Head of caudate nucleus (tissue), 42 donors: Measurements from ENCODE around the gene STAG1.
"Not testable (repeated sequence)": the region's sequence is repeated elsewhere in the genome, so short reads cannot be mapped to it uniquely, and the experiment has no call there.

Source experiments
- DNase-seq, 42 donors: peaks; one replicate each; pipeline versions ENCODE4 v3.0.0 to v3.0.0-alpha.2; 2020 to 2021; ENCODE audit warnings: mixed read lengths in 7 of 42
- intact Hi-C: fragments of 100-400 bp; cut with DNase I; formaldehyde crosslinking; loops from one replicate; pipeline ENCODE4 v1.15.0; 2022

Gene STAG1

GRCh38 chr3:136490646-136491405 lies 261.4 kb downstream of the STAG1 start:
- intact Hi-C loops: no loop called here
- no peak for DNase-seq

DNA sequence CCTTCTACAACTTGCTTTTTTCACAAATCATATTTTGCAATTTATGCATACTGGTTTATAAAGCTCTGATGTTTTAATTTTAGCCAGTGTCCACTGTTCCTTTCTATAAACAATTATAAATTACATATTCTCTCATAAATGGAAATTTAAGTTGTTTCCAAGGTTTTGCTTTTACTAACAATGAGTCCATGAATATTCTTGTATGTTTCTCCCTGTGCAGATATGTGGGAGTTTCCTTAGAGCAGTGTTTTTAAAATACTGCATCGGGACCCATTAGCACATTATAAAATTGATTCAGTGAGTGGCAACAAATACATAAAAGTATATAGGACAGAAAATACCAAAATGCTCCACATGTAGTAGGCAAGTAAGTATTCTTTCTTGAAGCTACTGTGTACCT lies 266.4 kb downstream of the STAG1 start:
- intact Hi-C loops: no loop called here
- DNase-seq: no peak

- intact Hi-C loops: no loop called here
- no peak for DNase-seq
Measured at GRCh38 chr3:136476280-136476679, 275.9 kb downstream of the STAG1 start.

DNA sequence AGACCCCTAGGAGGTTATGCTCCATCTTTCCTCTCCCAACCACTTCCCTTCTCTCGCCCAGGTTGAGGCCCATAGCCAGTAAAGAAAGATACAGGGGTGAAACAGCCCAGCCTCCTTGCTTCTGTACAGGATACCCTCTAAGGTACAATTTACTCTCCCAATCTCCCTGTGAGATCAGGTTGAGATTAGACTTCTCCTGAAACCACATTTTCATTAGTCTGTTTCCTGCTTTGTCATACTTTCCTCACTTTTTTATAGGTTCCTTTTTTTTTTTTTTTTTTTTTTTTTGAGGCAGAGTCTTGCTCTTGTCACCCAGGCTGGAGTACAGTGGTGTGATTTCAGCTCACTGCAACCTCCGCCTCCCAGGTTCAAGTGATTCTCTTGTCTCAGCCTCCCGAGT lies 277.3 kb downstream of the STAG1 start:
- intact Hi-C loops, DNase-seq: not testable (repeated sequence)

DNA sequence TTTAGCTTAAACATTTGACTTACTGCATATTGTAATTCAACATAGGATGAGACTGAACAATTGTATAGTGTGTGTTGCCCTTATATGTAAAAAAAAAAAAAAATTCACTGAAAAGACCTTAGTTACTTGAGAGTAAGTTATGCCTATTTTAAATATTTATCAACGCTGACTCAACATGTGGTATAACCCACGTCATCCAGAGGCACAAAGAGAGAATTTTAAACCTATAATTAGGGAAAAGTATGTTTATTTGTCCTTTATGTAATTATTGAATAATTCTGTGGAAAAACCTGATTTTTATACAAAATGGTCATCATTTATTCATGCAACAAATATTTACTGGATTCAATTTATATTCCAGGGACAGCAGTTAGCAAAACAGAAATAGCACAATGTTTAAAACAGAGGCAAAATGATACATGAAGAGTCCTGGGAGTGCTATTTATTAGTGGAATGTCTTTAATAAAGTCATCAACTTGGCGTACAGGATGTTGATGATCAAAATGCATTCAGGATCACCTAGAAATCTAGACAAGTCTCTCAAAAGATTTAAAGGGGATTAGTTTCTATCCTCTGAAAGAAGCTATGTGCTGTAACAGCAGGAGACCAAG lies 278.4 kb downstream of the STAG1 start:
- DNase-seq: no peak
- intact Hi-C loops: no loop called here

GRCh38 chr3:136465296-136465695 lies 286.9 kb downstream of the STAG1 start:
- intact Hi-C loops: no loop called here
- no peak for DNase-seq

DNA sequence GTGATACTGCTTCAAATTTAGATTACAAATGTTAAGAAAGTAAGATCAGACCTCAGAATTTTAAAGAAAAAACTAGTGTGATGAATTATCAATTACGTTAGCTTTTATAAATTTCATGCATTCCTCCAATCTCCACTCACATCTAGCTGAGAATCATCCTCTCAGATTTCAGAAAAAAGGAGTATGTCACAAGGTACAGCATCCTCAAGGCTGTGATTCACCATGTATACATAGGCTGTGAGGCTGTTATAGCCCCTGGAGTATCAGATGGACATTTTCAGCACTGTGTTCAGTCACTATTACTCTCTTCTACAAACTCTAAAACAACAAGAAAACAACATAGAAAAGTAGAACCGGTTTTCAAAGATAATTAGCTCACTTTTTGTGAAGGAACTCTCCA lies 287.7 kb downstream of the STAG1 start:
- peak in 1 of 42 donors; percentile 9 for DNase-seq
- intact Hi-C loops: no loop called here

DNA sequence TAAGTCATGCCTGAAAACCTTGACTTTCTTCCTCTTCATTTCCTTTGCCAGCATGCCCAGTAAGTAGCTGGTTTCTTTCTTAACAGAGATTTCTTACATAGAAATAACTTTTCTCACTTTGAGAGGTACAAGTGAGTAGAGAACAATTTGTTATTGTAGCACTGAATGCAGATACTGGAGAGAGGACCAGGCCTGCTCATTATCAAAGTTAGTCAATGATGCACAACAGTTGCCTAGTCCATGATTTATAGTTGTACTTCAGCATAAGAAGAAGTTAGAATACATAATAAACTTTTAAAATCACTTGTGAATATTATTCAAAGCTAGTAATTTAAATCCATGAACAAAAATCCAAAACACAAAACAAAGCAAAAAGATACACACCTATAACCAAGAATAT lies 289.0 kb downstream of the STAG1 start:
- intact Hi-C loops: no loop called here
- DNase-seq: no peak

GRCh38 chr3:136457793-136458192 lies 294.4 kb downstream of the STAG1 start:
- intact Hi-C loops: no loop called here
- DNase-seq: no peak

DNA sequence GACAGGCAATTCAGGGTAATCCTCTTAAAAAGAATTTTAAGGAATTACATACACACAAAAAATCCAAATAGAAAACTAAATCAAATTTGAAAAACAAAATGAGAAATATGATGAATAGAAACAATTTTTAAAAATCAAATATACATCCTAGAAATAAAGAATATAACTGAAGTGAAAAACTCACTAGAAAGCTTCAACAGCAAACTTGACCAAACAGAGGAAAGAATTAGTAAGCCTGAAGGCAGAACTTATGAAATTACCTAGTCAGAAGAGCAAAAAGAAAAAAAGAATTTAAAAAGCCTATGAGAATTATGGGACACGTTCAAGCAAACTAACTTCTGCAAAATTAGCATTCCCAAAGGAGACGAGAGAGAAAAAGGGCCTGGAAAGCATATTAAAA lies 296.0 kb downstream of the STAG1 start:
- intact Hi-C loops: no loop called here
- DNase-seq: no peak

GRCh38 chr3:136444581-136444980 lies 307.6 kb downstream of the STAG1 start:
- intact Hi-C loops: no loop called here
- DNase-seq: no peak

DNA sequence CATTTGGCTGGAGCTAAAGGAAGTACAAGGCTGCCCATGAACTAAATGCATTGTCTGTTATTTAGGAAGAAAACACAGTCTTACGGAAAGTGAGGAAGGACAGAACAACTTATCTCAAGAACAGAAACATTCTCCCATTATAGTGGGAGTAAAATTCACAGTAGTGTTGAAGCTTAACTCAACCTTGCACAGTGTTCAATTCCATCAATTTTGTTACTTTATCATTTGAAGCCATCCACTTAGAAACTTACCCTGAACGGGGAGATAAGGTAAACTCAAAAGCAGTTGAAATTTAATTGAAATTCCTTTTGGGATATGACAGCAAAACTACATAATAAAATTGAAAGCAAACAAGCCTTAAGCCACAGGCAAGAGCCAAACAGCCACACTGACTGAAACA lies 315.1 kb downstream of the STAG1 start:
- intact Hi-C loops: no loop called here

DNA sequence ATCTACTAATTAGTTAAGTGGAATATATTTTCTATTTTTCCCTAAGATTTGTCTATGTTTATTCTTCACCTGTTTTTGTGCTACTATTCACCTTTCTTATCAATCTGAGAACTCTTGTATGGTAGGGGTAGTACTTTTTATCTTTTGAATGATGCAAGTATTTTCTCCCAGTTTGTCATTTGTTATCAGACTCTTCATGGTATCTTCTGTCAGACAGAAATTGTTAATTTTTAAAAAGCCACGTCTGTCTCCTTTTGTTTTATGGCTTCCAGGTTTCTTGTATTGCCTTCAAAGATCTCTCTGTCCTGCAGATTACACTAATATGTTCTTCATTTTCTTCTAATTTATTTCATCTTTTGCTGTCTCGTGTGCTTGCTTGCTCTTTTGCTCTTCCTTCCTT lies 317.7 kb downstream of the STAG1 start:
- intact Hi-C loops: no loop called here
- no peak for DNase-seq

More for the DNA sequence above, 315.1 kb downstream of the STAG1 start:
- DNase-seq: no peak

DNA sequence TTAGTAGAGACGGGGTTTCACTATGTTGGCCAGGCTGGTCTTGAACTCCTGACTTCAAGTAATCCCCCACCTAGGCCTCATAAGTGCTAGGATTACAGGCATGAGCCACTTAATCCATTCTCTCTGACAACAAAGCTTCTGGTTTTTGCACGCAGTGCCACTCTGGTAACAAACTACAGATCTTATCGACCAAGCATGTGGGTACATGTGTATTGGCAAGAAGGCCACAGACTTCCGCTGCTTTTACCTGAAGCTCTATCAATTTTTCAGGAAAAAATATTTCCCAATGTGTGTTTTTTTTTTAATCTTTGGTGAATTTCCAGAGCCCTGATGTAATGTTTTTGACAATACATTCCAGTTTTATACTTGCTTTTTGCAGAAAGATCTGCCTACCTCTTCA lies 319.5 kb downstream of the STAG1 start:
- no peak for DNase-seq
- intact Hi-C loops: no loop called here

DNA sequence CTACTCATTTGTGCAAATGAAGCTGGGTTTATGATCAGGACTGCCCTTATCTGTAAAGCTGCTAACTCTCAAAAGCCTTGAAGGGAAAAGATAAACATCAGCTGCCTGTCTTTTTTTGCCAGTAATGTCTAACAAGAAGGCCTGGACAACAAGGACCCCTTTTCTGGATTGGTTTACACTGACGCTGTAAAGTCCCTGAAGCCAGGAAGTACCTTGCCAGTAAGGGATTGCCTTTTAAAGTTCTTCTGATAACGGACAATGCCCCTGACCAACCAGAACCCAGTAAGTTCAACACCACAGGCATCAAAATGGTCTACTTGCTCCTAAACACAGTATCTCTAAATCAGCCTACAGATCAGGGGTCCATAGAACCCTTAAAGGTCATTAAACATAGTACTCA lies 324.0 kb downstream of the STAG1 start:
- no peak for DNase-seq
- intact Hi-C loops: no loop called here

GRCh38 chr3:136427236-136427635 lies 324.9 kb downstream of the STAG1 start:
- intact Hi-C loops: no loop called here
- DNase-seq: no peak

DNA sequence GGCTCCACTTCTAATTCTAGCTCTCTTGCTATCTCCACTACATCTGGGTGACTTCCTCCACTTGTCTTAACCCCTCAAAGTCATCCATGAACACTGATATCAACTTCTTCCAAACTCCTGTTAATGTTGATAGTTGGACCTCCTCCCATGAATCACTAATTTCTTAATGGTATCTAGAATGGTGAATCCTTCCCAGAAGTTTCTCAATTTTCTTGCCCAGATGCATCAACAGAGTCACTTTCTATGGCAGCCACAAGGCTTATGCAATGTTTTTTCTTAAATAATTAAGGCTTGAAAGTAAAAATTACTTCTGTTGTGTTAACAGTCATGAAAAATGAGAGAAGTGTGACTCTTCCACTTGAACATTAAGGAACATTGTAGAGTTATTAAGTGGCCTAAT lies 337.7 kb downstream of the STAG1 start:
- intact Hi-C loops: no loop called here

DNA sequence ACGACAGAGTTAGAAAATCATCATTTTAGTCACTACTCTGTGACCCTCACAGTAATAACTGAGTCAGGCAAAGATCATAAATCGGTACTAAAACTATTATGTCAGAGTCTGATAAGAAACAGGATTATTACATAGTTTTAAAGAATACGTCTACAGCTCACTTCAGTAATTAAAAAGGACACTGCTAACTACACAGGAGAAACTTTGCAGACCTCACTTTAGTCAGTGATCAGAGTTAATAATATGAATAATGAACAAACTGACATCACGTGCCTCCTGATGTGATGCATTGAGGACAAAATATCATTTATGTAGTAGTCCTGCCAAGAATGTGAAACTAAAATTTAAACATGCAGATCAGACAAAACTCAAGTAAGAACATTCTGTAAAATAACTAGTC lies 339.9 kb downstream of the STAG1 start:
- intact Hi-C loops: no loop called here
- DNase-seq: no peak

More for the DNA sequence above, 337.7 kb downstream of the STAG1 start:
- DNase-seq: no peak

- no peak for DNase-seq
- intact Hi-C loops: no loop called here
Measured at GRCh38 chr3:136409549-136409948, 342.6 kb downstream of the STAG1 start.

- intact Hi-C loops: no loop called here
- no peak for DNase-seq
Measured at GRCh38 chr3:136404056-136404455, 348.1 kb downstream of the STAG1 start.

DNA sequence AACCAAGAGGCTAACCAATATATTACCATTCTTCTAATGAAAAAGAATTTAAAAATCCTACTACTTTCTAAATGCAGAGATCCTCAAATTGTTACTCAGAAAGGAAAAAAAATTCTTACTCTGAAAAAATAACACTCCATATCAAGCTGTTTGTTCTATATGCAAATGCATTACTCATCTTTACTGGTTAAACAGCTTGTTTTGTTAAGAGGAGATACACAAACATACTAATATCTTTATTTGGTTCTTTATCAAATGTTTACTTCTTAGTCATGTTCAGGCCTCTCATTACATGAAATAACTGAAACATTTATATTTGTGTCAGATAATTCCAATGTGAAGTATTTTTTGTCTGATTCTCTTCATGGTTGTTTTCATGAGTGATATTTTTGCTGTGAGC lies 355.3 kb downstream of the STAG1 start:
- intact Hi-C loops: loop anchor here (10.0 kb wide), 1 partner anchor 322 kb away; no protein-coding TSS in a partner anchor

More for the DNA sequence above, 355.3 kb downstream of the STAG1 start:
- no peak for DNase-seq
